CD14-positive monocyte (primary cell): ENCODE measurements around the gene GRK5. TPM values are rescaled to one million over a fixed set of nuclear protein-coding genes. Genes with fewer than 3 reads are reported as not detected.
A peak's percentile ranks its signal among the peaks of the same experiment; 100 is the strongest.

ENCODE experiments used
- DNase-seq, 3 donors: peaks; one replicate each; pipeline ENCODE4 v3.0.0-alpha.2; 2011 to 2022
- H2AFZ ChIP-seq: 2 replicates; pipeline ENCODE4 v1.6.0; 2012; ENCODE audit warnings: mild to moderate bottlenecking, low read depth, low read length, inconsistent platforms; ENCODE audit not compliant: insufficient read depth, poor library complexity, severe bottlenecking
- H3K27ac ChIP-seq, 2 donors: 1 replicate in 1 of 2; 2 replicates in 1 of 2; pipeline ENCODE4 v1.5.1; 2012 to 2013; ENCODE audit warnings: low read length in 2 of 2, control low read depth in 1 of 2, inconsistent platforms in 1 of 2, low read depth in 1 of 2, mild to moderate bottlenecking in 1 of 2
- H3K27me3 ChIP-seq, 2 donors: one replicate each; pipeline versions ENCODE4 v1.6.0 to v1.6.1; 2011 to 2013; ENCODE audit warnings: low read length in 2 of 2; ENCODE audit not compliant: control insufficient read depth in 2 of 2, insufficient read depth in 2 of 2
- H3K36me3 ChIP-seq, 2 donors: replicated peaks in 1 of 2; 1 replicate in 1 of 2; 2 replicates in 1 of 2; pipeline versions ENCODE4 v1.5.1 to v1.6.1; 2012 to 2013; ENCODE audit warnings: low read length in 2 of 2, control low read depth in 1 of 2, inconsistent platforms in 1 of 2, mild to moderate bottlenecking in 1 of 2; ENCODE audit not compliant: insufficient read depth in 2 of 2, control insufficient read depth in 1 of 2
- H3K4me1 ChIP-seq, 2 donors: 1 replicate in 1 of 2; 2 replicates in 1 of 2; pipeline versions ENCODE4 v1.5.1 to v1.6.1; 2012 to 2013; ENCODE audit warnings: low read length in 2 of 2, control low read depth in 1 of 2, inconsistent platforms in 1 of 2, mild to moderate bottlenecking in 1 of 2, moderate library complexity in 1 of 2; ENCODE audit not compliant: insufficient read depth in 2 of 2, control insufficient read depth in 1 of 2
- H3K4me2 ChIP-seq: replicated peaks from 2 replicates; pipeline ENCODE3; 2012; ENCODE audit warnings: low read length, moderate library complexity, mild to moderate bottlenecking; ENCODE audit not compliant: poor library complexity, severe bottlenecking; ENCODE audit errors: extremely low read depth
- H3K4me3 ChIP-seq, 3 experiments: fragments of 200-600 bp in 1 of 3; sonication (generic) in 1 of 3; replicated peaks in 1 of 3; 1 replicate in 2 of 3; 2 replicates in 1 of 3; pipeline ENCODE4 v1.5.1; 2011 to 2013; ENCODE audit warnings: low read length in 3 of 3, mild to moderate bottlenecking in 3 of 3, control low read depth in 2 of 3, low read depth in 2 of 3, inconsistent platforms in 1 of 3, moderate library complexity in 1 of 3
- H3K79me2 ChIP-seq: 2 replicates; pipeline ENCODE4 v1.6.0; 2012; ENCODE audit warnings: mild to moderate bottlenecking, control low read depth, inconsistent platforms, low read length, moderate library complexity; ENCODE audit not compliant: insufficient read depth
- H3K9ac ChIP-seq: 2 replicates; pipeline ENCODE4 v1.6.0; 2017; ENCODE audit warnings: low read length, mild to moderate bottlenecking; ENCODE audit not compliant: insufficient read depth, poor library complexity, severe bottlenecking
- H3K9me3 ChIP-seq, 2 donors: replicated peaks in 1 of 2; 1 replicate in 1 of 2; 2 replicates in 1 of 2; pipeline versions ENCODE4 v1.5.1 to v1.6.1; 2012 to 2013; ENCODE audit warnings: low read length in 2 of 2, control low read depth in 1 of 2; ENCODE audit not compliant: control insufficient read depth in 1 of 2, insufficient read depth in 1 of 2
- H4K20me1 ChIP-seq: 2 replicates; pipeline ENCODE4 v1.6.0; 2012; ENCODE audit warnings: mild to moderate bottlenecking, low read length, control low read depth, moderate library complexity; ENCODE audit not compliant: insufficient read depth
- H3K27ac Mint-ChIP-seq, 7 donors: one replicate each; pipeline ENCODE4 v1.8.0; 2020; ENCODE audit warnings: mild to moderate bottlenecking in 7 of 7, mixed read lengths in 7 of 7, moderate library complexity in 6 of 7, inconsistent platforms in 2 of 7
- H3K27me3 Mint-ChIP-seq, 3 donors: one replicate each; pipeline ENCODE4 v1.8.0; 2021 to 2022; ENCODE audit warnings: low read depth in 3 of 3, mild to moderate bottlenecking in 3 of 3, mixed read lengths in 3 of 3, moderate library complexity in 3 of 3, inconsistent platforms in 1 of 3
- H3K36me3 Mint-ChIP-seq, 2 donors: one replicate each; pipeline ENCODE4 v1.8.0; 2020; ENCODE audit warnings: mixed read lengths in 2 of 2, inconsistent platforms in 1 of 2, mild to moderate bottlenecking in 1 of 2
- H3K4me1 Mint-ChIP-seq: one replicate; pipeline ENCODE4 v1.8.0; 2020; ENCODE audit warnings: mild to moderate bottlenecking, mixed read lengths
- H3K4me3 Mint-ChIP-seq, 2 donors: one replicate each; pipeline ENCODE4 v1.8.0; 2020; ENCODE audit warnings: mild to moderate bottlenecking in 2 of 2, mixed read lengths in 2 of 2, moderate library complexity in 1 of 2
- H3K9me3 Mint-ChIP-seq, 7 donors: one replicate each; pipeline ENCODE4 v1.8.0; 2020 to 2022; ENCODE audit warnings: mixed read lengths in 7 of 7, mild to moderate bottlenecking in 6 of 7, moderate library complexity in 6 of 7, inconsistent platforms in 2 of 7
- WGBS: methylation state at CpG from one replicate; pipeline ENCODE4 v1.1.5; 2013; ENCODE audit warnings: missing lambda C conversion rate; ENCODE audit not compliant: insufficient coverage; 5-methylcytosine and 5-hydroxymethylcytosine counted together
- intact Hi-C, 2 donors: fragments of 100-400 bp; cut with micrococcal nuclease; formaldehyde crosslinking; loops; one replicate each; pipeline versions ENCODE4 v1.15.0 to v1.15.1; 2023
- polyA plus RNA-seq, 3 donors: library from polyadenylated mRNA; depleted of rRNA in 1 of 3; unstranded in 2 of 3; stranded (reverse) in 1 of 3; fragments of 300-500 nt in 2 of 3; fragments of >200 nt in 1 of 3; fragmentation: Illumina TruSeq in 2 of 3; gene quantifications; 1 replicate in 2 of 3; 2 replicates in 1 of 3; pipeline ENCODE4 v1.2.3, GENCODE V29; 2012 to 2021
- TF ChIP-seq, protein P1 (sequence below): fragments of 200-600 bp; IDR thresholded peaks from one replicate; pipeline ENCODE4 v1.8.0; 2022; ENCODE audit warnings: antibody characterized with exemption, mild to moderate bottlenecking

Gene GRK5
- polyA plus RNA-seq, 3 donors: 1.2 to 6.5 (median 2.8) TPM

DNA sequence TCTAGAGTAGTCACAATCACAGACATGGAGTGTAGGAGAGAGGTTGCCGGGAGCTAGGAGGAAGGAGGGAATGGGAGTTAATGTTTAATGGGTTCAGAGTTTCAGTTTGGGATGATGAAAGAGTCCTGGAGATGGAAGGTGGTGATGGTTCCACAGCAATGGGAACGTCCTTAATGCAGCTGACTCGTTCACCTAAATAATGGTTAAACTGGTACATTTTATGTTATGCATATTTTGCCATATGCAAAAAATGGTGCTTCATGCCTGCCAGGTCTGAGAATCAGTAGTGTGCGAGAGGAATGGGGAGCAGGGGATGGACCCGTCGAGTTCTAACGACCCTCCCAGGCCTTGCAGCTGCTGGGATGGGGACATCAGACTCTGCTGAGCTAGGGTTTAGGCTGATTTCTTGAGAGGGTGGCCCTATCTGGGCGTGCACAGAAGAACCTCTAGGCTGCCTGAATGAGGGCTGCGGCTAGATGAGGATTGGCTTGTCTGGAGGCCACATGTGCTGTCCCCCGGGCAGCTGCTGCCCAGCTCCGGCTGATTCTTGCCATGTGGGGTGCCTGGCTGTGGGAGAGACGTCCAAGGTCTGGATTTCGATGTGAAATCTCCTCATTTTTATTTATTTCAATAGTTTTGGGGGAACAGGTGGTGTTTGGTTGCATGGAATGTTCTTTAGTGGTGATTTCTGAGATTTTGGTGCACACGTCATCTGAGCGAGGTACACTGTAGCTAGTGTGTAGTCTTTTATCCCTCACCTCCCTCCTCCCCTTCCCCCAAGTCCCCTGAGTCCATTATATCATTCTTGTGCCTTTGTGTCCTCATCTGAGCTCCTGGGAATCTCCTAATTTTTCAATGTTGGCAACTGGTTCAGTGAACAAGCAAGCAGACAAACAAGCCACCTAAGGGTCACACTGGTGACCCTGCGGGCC is 116.0 kb downstream of the GRK5 start:
- TF ChIP-seq, protein P1, sequence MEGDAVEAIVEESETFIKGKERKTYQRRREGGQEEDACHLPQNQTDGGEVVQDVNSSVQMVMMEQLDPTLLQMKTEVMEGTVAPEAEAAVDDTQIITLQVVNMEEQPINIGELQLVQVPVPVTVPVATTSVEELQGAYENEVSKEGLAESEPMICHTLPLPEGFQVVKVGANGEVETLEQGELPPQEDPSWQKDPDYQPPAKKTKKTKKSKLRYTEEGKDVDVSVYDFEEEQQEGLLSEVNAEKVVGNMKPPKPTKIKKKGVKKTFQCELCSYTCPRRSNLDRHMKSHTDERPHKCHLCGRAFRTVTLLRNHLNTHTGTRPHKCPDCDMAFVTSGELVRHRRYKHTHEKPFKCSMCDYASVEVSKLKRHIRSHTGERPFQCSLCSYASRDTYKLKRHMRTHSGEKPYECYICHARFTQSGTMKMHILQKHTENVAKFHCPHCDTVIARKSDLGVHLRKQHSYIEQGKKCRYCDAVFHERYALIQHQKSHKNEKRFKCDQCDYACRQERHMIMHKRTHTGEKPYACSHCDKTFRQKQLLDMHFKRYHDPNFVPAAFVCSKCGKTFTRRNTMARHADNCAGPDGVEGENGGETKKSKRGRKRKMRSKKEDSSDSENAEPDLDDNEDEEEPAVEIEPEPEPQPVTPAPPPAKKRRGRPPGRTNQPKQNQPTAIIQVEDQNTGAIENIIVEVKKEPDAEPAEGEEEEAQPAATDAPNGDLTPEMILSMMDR: no peak
- H3K27ac ChIP-seq: no peak overlapping the region
- no peaks in the 10 kb centered on the region for H3K9me3 ChIP-seq
- WGBS: 97% methylated on average over 10 of the region's 16 CpGs
- peaks cover 11 to 13% (median 12%) of the 10 kb centered on the region in 3 donors for H3K27me3 Mint-ChIP-seq
- peaks cover 26% of the 10 kb centered on the region for H3K4me1 Mint-ChIP-seq
- peaks cover 5 to 15% of the 10 kb centered on the region in 2 donors for H3K4me1 ChIP-seq
- H3K9me3 Mint-ChIP-seq: peaks cover 0 to 6% (median 0%) of the 10 kb centered on the region in 7 donors
- H3K27me3 ChIP-seq: no peaks in the 10 kb centered on the region
- intact Hi-C loops: no loop called here
- H3K4me3 Mint-ChIP-seq: no peak overlapping the region
- no peak overlapping the region for H3K4me2 ChIP-seq
- no peak overlapping the region for H3K4me3 ChIP-seq
- peaks cover 5 to 7% of the 10 kb centered on the region in 2 donors for H3K36me3 Mint-ChIP-seq
- peaks cover 24% of the 10 kb centered on the region for H4K20me1 ChIP-seq
- no peak for DNase-seq
- no peaks in the 10 kb centered on the region for H3K36me3 ChIP-seq
- H3K79me2 ChIP-seq: no peaks in the 10 kb centered on the region
- H3K9ac ChIP-seq: no peak overlapping the region
- H2AFZ ChIP-seq: no peak overlapping the region
- peak overlapping the region in 2 of 7 donors; percentile 37 to 57 for H3K27ac Mint-ChIP-seq

DNA sequence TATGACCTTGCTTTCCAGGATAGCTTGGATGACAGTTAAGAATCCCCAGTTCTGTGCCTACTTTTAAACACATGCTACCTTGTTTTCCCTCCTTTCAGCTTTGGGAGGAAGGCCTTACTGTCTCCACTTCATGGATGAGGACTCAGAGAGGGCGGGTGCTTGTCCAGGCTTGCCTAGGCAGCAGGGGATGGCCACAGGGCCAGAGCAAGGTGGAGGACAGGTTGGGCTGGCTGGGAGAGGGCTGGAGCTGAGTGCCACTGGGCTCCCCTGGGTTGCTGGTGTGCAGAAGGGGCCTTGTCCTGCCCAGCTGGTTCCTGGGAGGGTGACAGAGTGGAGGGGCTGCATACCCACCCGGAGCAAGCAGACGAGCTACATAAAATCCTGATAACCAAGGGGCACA is 117.8 kb downstream of the GRK5 start:
- peaks cover 16% of the 10 kb centered on the region for H4K20me1 ChIP-seq
- H3K27ac ChIP-seq: no peak overlapping the region
- H3K9me3 Mint-ChIP-seq: peaks cover 0 to 6% (median 0%) of the 10 kb centered on the region in 7 donors
- no peaks in the 10 kb centered on the region for H3K36me3 ChIP-seq
- no peak overlapping the region for H3K27ac Mint-ChIP-seq
- peaks cover 5 to 7% of the 10 kb centered on the region in 2 donors for H3K36me3 Mint-ChIP-seq
- no peaks in the 10 kb centered on the region for H3K27me3 ChIP-seq
- no peak for DNase-seq
- H3K9me3 ChIP-seq: no peaks in the 10 kb centered on the region
- H3K27me3 Mint-ChIP-seq: peaks cover 1 to 6% (median 3%) of the 10 kb centered on the region in 3 donors
- no peak overlapping the region for H3K4me3 Mint-ChIP-seq
- no peak overlapping the region for H3K4me2 ChIP-seq
- intact Hi-C loops: no loop called here
- no peaks in the 10 kb centered on the region for H3K79me2 ChIP-seq
- no peak overlapping the region for H3K9ac ChIP-seq
- H3K4me1 ChIP-seq: peaks cover 5 to 9% of the 10 kb centered on the region in 2 donors
- TF ChIP-seq, protein P1: no peak
- no peak overlapping the region for H2AFZ ChIP-seq
- H3K4me3 ChIP-seq: no peak overlapping the region
- 89% methylated on average over 2 of the region's 3 CpGs for WGBS
- H3K4me1 Mint-ChIP-seq: peaks cover 16% of the 10 kb centered on the region
